Muscle layer of duodenum (tissue), 2 donors: Measurements from ENCODE around the gene USP13.

Experiments
- H3K27ac ChIP-seq: one replicate; pipeline ENCODE4 v1.7.0; 2013; ENCODE audit warnings: mild to moderate bottlenecking, low read length
- H3K27me3 ChIP-seq: one replicate; pipeline ENCODE4 v1.7.0; 2013; ENCODE audit warnings: low read depth, mild to moderate bottlenecking, control low read depth, low read length
- H3K36me3 ChIP-seq, 2 donors: one replicate each; pipeline ENCODE4 v1.7.0; 2013; ENCODE audit warnings: low read length in 2 of 2, control low read depth in 1 of 2, mild to moderate bottlenecking in 1 of 2; ENCODE audit not compliant: insufficient read depth in 2 of 2, control insufficient read depth in 1 of 2
- H3K4me1 ChIP-seq, 2 donors: one replicate each; pipeline ENCODE4 v1.7.0; 2013; ENCODE audit warnings: low read length in 2 of 2, mild to moderate bottlenecking in 2 of 2, control low read depth in 1 of 2, moderate library complexity in 1 of 2; ENCODE audit not compliant: insufficient read depth in 2 of 2, control insufficient read depth in 1 of 2
- H3K4me3 ChIP-seq, 2 donors: one replicate each; pipeline ENCODE4 v1.7.0; 2013; ENCODE audit warnings: low read length in 2 of 2, low read depth in 1 of 2, mild to moderate bottlenecking in 1 of 2
- H3K9me3 ChIP-seq, 2 donors: one replicate each; pipeline ENCODE4 v1.7.0; 2013; ENCODE audit warnings: low read length in 2 of 2, control low read depth in 1 of 2, mild to moderate bottlenecking in 1 of 2; ENCODE audit not compliant: control insufficient read depth in 1 of 2
- donor health status: healthy.

USP13 gene

DNA sequence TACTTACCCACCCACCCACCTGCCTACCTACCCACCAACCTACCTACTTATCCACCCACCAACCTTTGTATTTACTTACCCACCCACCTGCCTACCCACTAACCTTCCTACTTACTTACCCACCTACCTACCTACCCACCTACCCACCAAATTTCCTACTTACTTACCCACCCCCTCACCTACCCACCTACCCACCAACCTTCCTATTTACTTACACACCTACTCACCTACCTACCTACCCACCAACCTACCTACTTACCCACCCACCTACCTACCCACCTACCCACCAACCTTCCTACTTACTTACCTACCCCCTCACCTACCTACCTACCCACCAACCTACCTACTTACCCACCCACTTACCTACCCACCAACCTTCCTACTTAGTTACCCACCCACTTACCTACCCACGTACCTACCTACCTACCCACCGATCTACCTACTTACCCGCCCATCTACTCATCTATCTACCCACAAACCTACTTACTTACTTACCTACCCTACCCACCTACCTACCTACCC lies 179.6 kb downstream of the USP13 start:
- Histone ChIP-seq H3K27ac (no peak overlapping the region), H3K9me3 (no peaks in the 10 kb centered on the region), H3K27me3 (no peaks in the 10 kb centered on the region), H3K4me3 (no peak overlapping the region), H3K36me3 (no peaks in the 10 kb centered on the region), H3K4me1 (no peaks in the 10 kb centered on the region)

- Histone ChIP-seq H3K36me3 (no peaks in the 10 kb centered on the region), H3K27me3 (no peaks in the 10 kb centered on the region), H3K4me1 (no peaks in the 10 kb centered on the region), H3K9me3 (no peaks in the 10 kb centered on the region), H3K27ac (no peak overlapping the region), H3K4me3 (no peak overlapping the region)
Observed at GRCh38 chr3:179833294-179833693, 180.5 kb downstream of the USP13 start.

DNA sequence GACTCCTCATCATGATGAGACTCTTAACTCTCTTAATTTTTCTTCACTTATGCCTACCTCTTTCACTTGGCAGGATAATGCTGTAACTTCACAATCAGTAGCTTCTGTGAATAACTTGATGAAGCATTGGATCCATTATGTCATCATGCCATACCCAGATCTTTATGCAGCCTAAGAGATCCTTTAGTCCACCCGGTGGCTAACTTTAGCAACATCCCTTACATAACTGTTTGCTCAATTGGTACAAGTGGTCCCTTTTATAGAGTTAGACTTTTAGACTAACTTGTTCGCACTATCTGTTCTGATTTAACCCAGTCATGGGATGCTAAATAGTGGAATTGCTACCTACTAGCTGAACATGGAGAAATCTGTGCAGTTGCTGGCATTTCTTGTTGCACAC lies 184.5 kb downstream of the USP13 start:
- H3K27me3 ChIP-seq, result no peaks in the 10 kb centered on the region
- H3K4me3 ChIP-seq, result no peak overlapping the region
- no peak overlapping the region for H3K27ac ChIP-seq
- no peaks in the 10 kb centered on the region for H3K9me3 ChIP-seq
- H3K4me1 ChIP-seq, result no peaks in the 10 kb centered on the region
- no peaks in the 10 kb centered on the region for H3K36me3 ChIP-seq
